GM23338 (cell line): ENCODE results near the gene MEIOB.

Source experiments
- CREB1 ChIP-seq: fragments of 250-450 bp; sonication (Bioruptor Pico); IDR thresholded peaks from 2 replicates; pipeline ENCODE4 v1.5.0; 2020; ENCODE audit warnings: low read depth, mild to moderate bottlenecking, moderate library complexity
- CTCF ChIP-seq, 2 experiments: fragments of 200-600 bp in 1 of 2; sonication (generic) in 1 of 2; conservative IDR thresholded peaks; 2 replicates each; pipeline versions ENCODE4 v1.5.1 to v1.6.1; 2016 to 2017; ENCODE audit warnings: antibody characterized with exemption in 2 of 2, low read depth in 2 of 2, mild to moderate bottlenecking in 2 of 2, moderate library complexity in 1 of 2
- EZH2 ChIP-seq: fragments of 200-600 bp; sonication (generic); IDR thresholded peaks from one replicate; pipeline ENCODE4 v1.8.0; 2017; ENCODE audit warnings: antibody characterized with exemption, mild to moderate bottlenecking, low read depth; ENCODE audit not compliant: unreplicated experiment
- EZH2phosphoT487 ChIP-seq: fragments of 200-600 bp; sonication (generic); IDR thresholded peaks from one replicate; pipeline ENCODE4 v1.8.1; 2018; ENCODE audit warnings: antibody characterized with exemption; ENCODE audit not compliant: unreplicated experiment
- JUNB ChIP-seq: IDR thresholded peaks from one replicate; pipeline ENCODE4 v1.6.1; 2016; ENCODE audit warnings: antibody characterized with exemption; ENCODE audit not compliant: unreplicated experiment
- POLR2AphosphoS5 ChIP-seq: IDR thresholded peaks from 2 replicates; pipeline ENCODE4 v1.6.1; 2016; ENCODE audit warnings: antibody characterized with exemption, low read depth
- REST ChIP-seq: IDR thresholded peaks from one replicate; pipeline ENCODE4 v1.6.1; 2018; ENCODE audit warnings: antibody characterized with exemption; ENCODE audit not compliant: unreplicated experiment
- STAT1 ChIP-seq: IDR thresholded peaks from one replicate; pipeline ENCODE4 v1.6.1; 2016; ENCODE audit warnings: antibody characterized with exemption; ENCODE audit not compliant: unreplicated experiment
- ZNF114 ChIP-seq: fragments of 250-450 bp; sonication (Bioruptor Pico); IDR thresholded peaks from 2 replicates; pipeline ENCODE4 v1.5.0; 2020; ENCODE audit warnings: mild to moderate bottlenecking, moderate library complexity
- ZNF331 ChIP-seq: fragments of 250-450 bp; sonication (Bioruptor Pico); IDR thresholded peaks from 2 replicates; pipeline ENCODE4 v1.5.0; 2020; ENCODE audit warnings: low read depth, mild to moderate bottlenecking, moderate library complexity
- ZNF462 ChIP-seq: fragments of 250-450 bp; sonication (Bioruptor Pico); IDR thresholded peaks from 2 replicates; pipeline ENCODE4 v1.5.0; 2020; ENCODE audit warnings: mild to moderate bottlenecking, moderate library complexity
- TF ChIP-seq, protein P1 (sequence below): IDR thresholded peaks from 2 replicates; pipeline ENCODE4 v1.6.1; 2016; ENCODE audit warnings: antibody characterized with exemption

- TF ChIP-seq CTCF (conservative IDR thresholded peaks at IDR 0.05; ENCODE audit: low read depth in 2 of 2): no peak
- no peak for TF ChIP-seq ZNF114 (CRISPR knock-in tag)
- TF ChIP-seq REST: no peak
- TF ChIP-seq CREB1 (CRISPR knock-in tag): no peak
- no peak for TF ChIP-seq EZH2
- TF ChIP-seq EZH2phosphoT487: no peak
- no peak for TF ChIP-seq ZNF462 (CRISPR knock-in tag)
- TF ChIP-seq, protein P1, sequence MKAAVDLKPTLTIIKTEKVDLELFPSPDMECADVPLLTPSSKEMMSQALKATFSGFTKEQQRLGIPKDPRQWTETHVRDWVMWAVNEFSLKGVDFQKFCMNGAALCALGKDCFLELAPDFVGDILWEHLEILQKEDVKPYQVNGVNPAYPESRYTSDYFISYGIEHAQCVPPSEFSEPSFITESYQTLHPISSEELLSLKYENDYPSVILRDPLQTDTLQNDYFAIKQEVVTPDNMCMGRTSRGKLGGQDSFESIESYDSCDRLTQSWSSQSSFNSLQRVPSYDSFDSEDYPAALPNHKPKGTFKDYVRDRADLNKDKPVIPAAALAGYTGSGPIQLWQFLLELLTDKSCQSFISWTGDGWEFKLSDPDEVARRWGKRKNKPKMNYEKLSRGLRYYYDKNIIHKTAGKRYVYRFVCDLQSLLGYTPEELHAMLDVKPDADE: no peak
- no peak for TF ChIP-seq POLR2AphosphoS5
- TF ChIP-seq JUNB: no peak
- TF ChIP-seq ZNF331 (CRISPR knock-in tag): no peak
- no peak for TF ChIP-seq STAT1
These were observed 86.2 kb downstream of the MEIOB start for GRCh38 chr16:1785846-1786170.
